Right lobe of liver (tissue), 4 donors: Measurements from ENCODE around the gene ADAMTS7.

Source experiments
- CTCF ChIP-seq, 4 donors: fragments of 200-600 bp in 3 of 4; fragments of 450-650 bp in 1 of 4; IDR thresholded peaks; one replicate each; pipeline versions ENCODE4 v1.5.1 to v1.8.0; 2016 to 2022; ENCODE audit warnings: antibody characterized with exemption in 4 of 4, mild to moderate bottlenecking in 2 of 4
- POLR2A ChIP-seq: fragments of 450-650 bp; IDR thresholded peaks from one replicate; pipeline ENCODE4 v1.6.1; 2017; ENCODE audit warnings: antibody characterized with exemption, mild to moderate bottlenecking
- donor health status: DM: no; HTN: no; CAD: no.
- donor health status: DM: no; HTN: no; CAD: no.
- donor health status: DM: no; HTN: yes; CAD: no.

GRCh38 chr15:78836333-78836732, 25.1 kb upstream of the ADAMTS7 start:
- no peak for TF ChIP-seq CTCF (IDR thresholded peaks at IDR 0.05)
- no peak for TF ChIP-seq POLR2A
